Endothelial cell of umbilical vein (primary cell): ENCODE data around the gene ZC3HAV1. TPM values are rescaled to one million over a fixed set of nuclear protein-coding genes. Genes with fewer than 3 reads are reported as not detected.
A peak's percentile ranks its signal among the peaks of the same experiment; 100 is the strongest.

Source experiments
- BruUV-seq: library from RNA; stranded (reverse); fragments of 400-500 nt; replicated peaks from 2 replicates; lab custom pipeline; 2021; lab: Mats Ljungman, UMichigan
- CTCF ChIA-PET: fragments of 300-600, 350-600 bp; sonication (Branson Sonifier 250); formaldehyde crosslinking; loops from one replicate; lab custom pipeline; 2021; ENCODE audit warnings: antibody characterized with exemption, inconsistent platforms; lab: Charles Lee
- POLR2A ChIA-PET: fragments of 300-600, 350-600 bp; sonication (Branson Sonifier 250); formaldehyde crosslinking; loops from one replicate; lab custom pipeline; 2021; ENCODE audit warnings: antibody characterized with exemption, inconsistent platforms; lab: Charles Lee
- DNase-seq: peaks from one replicate; pipeline ENCODE4 v3.0.0-alpha.2; 2011; ENCODE audit warnings: low read depth, low spot score
- FAIRE-seq: peaks from 2 replicates; lab custom pipeline; 2011; peaks lifted over from hg19 to GRCh38; lab: Jason Lieb, UNC
- H2AFZ ChIP-seq: 2 replicates; pipeline ENCODE4 v1.6.0; 2012; ENCODE audit warnings: low read depth, low read length, control low read depth, inconsistent platforms
- H3K27ac ChIP-seq: 2 replicates; pipeline ENCODE4 v1.5.1; 2011; ENCODE audit warnings: low read depth, mild to moderate bottlenecking, control low read depth, low read length, moderate library complexity; ENCODE audit not compliant: insufficient read depth
- H3K27me3 ChIP-seq, 2 experiments: 2 replicates each; pipeline versions ENCODE4 v1.6.0 to v1.6.1; 2011; ENCODE audit warnings: low read length in 2 of 2, mixed read lengths in 1 of 2; ENCODE audit not compliant: control insufficient read depth in 2 of 2, insufficient read depth in 2 of 2
- H3K36me3 ChIP-seq, 2 experiments: 2 replicates in 1 of 2; 3 replicates in 1 of 2; pipeline ENCODE4 v1.5.1; 2011; ENCODE audit warnings: low read length in 2 of 2, mild to moderate bottlenecking in 1 of 2, moderate library complexity in 1 of 2; ENCODE audit not compliant: control insufficient read depth in 2 of 2, insufficient read depth in 2 of 2; ENCODE audit errors: extremely low read depth in 1 of 2
- H3K4me1 ChIP-seq: 3 replicates; pipeline ENCODE4 v1.5.1; 2011; ENCODE audit warnings: mild to moderate bottlenecking, low read length; ENCODE audit not compliant: control insufficient read depth, insufficient read depth; ENCODE audit errors: extremely low read depth
- H3K4me2 ChIP-seq: 2 replicates; pipeline ENCODE4 v1.6.1; 2011; ENCODE audit warnings: low read length, control low read depth, mixed read lengths; ENCODE audit not compliant: insufficient read depth
- H3K4me3 ChIP-seq, 3 experiments: fragments of 200-600 bp in 1 of 3; sonication (generic), shearing (Covaris generic) in 1 of 3; replicated peaks in 1 of 3; 2 replicates each; pipeline ENCODE4 v1.5.1; 2011 to 2016; ENCODE audit warnings: control low read depth in 3 of 3, low read length in 3 of 3, mild to moderate bottlenecking in 2 of 3, inconsistent platforms in 1 of 3, low read depth in 1 of 3, moderate library complexity in 1 of 3; ENCODE audit not compliant: insufficient read depth in 1 of 3
- H3K79me2 ChIP-seq: 2 replicates; pipeline ENCODE4 v1.6.0; 2012; ENCODE audit warnings: low read length, inconsistent platforms; ENCODE audit not compliant: control insufficient read depth, insufficient read depth
- H3K9ac ChIP-seq: replicated peaks from 2 replicates; pipeline ENCODE3; 2011; ENCODE audit warnings: low read length, control low read depth; ENCODE audit not compliant: insufficient read depth; ENCODE audit errors: extremely low read depth
- H3K9me1 ChIP-seq: replicated peaks from 3 replicates; pipeline ENCODE4 v1.6.0; 2011; ENCODE audit warnings: mild to moderate bottlenecking, low read length; ENCODE audit not compliant: control insufficient read depth, insufficient read depth; ENCODE audit errors: extremely low read depth
- H3K9me3 ChIP-seq: replicated peaks from 2 replicates; pipeline ENCODE4 v1.5.1; 2012; ENCODE audit warnings: low read length, inconsistent platforms; ENCODE audit not compliant: control insufficient read depth, insufficient read depth
- H4K20me1 ChIP-seq: replicated peaks from 2 replicates; pipeline ENCODE3; 2011; ENCODE audit warnings: mild to moderate bottlenecking, low read length; ENCODE audit not compliant: control insufficient read depth, insufficient read depth; ENCODE audit errors: extremely low read depth
- FOS ChIP-seq: IDR thresholded peaks from 2 replicates; pipeline ENCODE4 v1.6.1; 2011; ENCODE audit warnings: mild to moderate bottlenecking, low read length, moderate library complexity, borderline replicate concordance; ENCODE audit not compliant: insufficient read depth
- JUN ChIP-seq: IDR thresholded peaks from 2 replicates; pipeline ENCODE4 v1.6.1; 2011; ENCODE audit warnings: borderline replicate concordance, low read depth; ENCODE audit not compliant: insufficient read length, insufficient read depth
- MAX ChIP-seq: IDR thresholded peaks from 2 replicates; pipeline ENCODE4 v1.6.1; 2011; ENCODE audit not compliant: insufficient read depth, insufficient read length
- MYC ChIP-seq: IDR thresholded peaks from one replicate; pipeline ENCODE4 v1.6.1; 2011; ENCODE audit warnings: mild to moderate bottlenecking, low read depth, low read length
- dilution Hi-C: fragments of 300-500 bp; cut with MboI; formaldehyde crosslinking; loops from one replicate; pipeline ENCODE4 v1.15.0; 2019; ENCODE audit warnings: low sequenced_read_pairs; ENCODE audit not compliant: extremely low pct_ligation_motif_present
- intact Hi-C: fragments of 100-400 bp; cut with micrococcal nuclease; formaldehyde crosslinking; loops from one replicate; pipeline ENCODE4 v1.10.0; 2022
- polyA plus RNA-seq, 4 experiments: library from polyadenylated mRNA; depleted of rRNA in 3 of 4; stranded (reverse) in 3 of 4; unstranded in 1 of 4; fragments of >200 nt; gene quantifications; 2 replicates each; pipeline versions ENCODE4 v1.2.1 to v1.2.3, GENCODE V29; 2011 to 2012; ENCODE audit warnings: missing spikeins in 1 of 4
- total RNA-seq: library from RNA; stranded (reverse); gene quantifications from 2 replicates; pipeline ENCODE4 v1.2.3, GENCODE V29; 2021

The ZC3HAV1 gene
- total and polyA plus RNA-seq, 2 donors (not counting 3 experiments of a cell fraction or from before 2014, with no cell fraction given), result 17.1 to 37.7 TPM

- no peak overlapping the region for H2AFZ ChIP-seq
- H3K4me1 ChIP-seq, result peaks cover 23% of the 10 kb centered on the region
- ChIA-PET POLR2A (no interaction called here), CTCF (interaction anchor here (1.3 to 2.6 kb wide), 4 partner anchors 12 to 174 kb away, joined by 3 to 24 read pairs (median 8); no protein-coding TSS in a partner anchor)
- DNase-seq (peak; percentile 24), FAIRE-seq (no peak)
- dilution Hi-C loops, result no loop called here
- intact Hi-C loops, result loop anchor here (1.0 kb wide), 1 partner anchor 14 kb away; no protein-coding TSS in a partner anchor
- H3K36me3 ChIP-seq, result peaks cover 8 to 9% of the 10 kb centered on the region in 2 experiments
- no TSS peak for BruUV-seq
- H3K9me1 ChIP-seq, result no peaks in the 10 kb centered on the region
- no peaks in the 10 kb centered on the region for H4K20me1 ChIP-seq
- no peaks in the 10 kb centered on the region for H3K27me3 ChIP-seq
- H3K4me3 ChIP-seq, result no peak overlapping the region
- peak overlapping the region; percentile 67 for H3K27ac ChIP-seq
- TF ChIP-seq FOS, result no peak
- no peak for TF ChIP-seq MAX
- H3K9me3 ChIP-seq, result no peaks in the 10 kb centered on the region
- H3K4me2 ChIP-seq, result no peak overlapping the region
- H3K9ac ChIP-seq, result no peak overlapping the region
- H3K79me2 ChIP-seq, result no peaks in the 10 kb centered on the region
Measured at GRCh38 chr7:139060695-139061237, 48.8 kb downstream of the ZC3HAV1 start.

DNA sequence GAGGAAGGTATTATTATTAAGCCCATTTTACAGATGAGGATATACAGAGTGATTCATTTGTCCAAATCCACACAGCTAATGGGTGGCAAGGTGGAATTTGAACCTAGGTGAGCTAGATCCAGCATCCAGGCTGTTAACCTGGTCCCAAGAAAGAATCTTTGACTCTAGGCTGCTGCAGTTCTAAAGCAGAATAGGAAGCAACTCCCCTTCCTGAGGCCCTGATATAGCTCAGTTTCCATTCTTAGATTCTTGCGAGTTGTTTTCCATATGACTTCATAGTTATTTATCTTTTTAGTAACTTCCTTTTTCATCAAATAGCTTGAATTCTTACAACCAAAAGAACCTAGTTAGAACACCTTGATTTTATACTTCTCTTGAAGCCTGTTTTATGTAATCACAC is 49.6 kb downstream of the ZC3HAV1 start:
- no TSS peak for BruUV-seq
- CTCF ChIA-PET, result interaction anchor here (1.3 to 2.6 kb wide), 6 partner anchors 9 to 174 kb away, joined by 3 to 24 read pairs (median 8); no protein-coding TSS in a partner anchor
- FAIRE-seq (peak; percentile 97), DNase-seq (peak; percentile 77)
- H3K27ac ChIP-seq, result peak overlapping the region; percentile 67
- H3K36me3 ChIP-seq, result peaks cover 7 to 9% of the 10 kb centered on the region in 2 experiments
- intact Hi-C loops, result loop anchor here (1.0 to 2.0 kb wide), 2 partner anchors 14 to 25 kb away; no protein-coding TSS in a partner anchor
- H3K79me2 ChIP-seq, result no peaks in the 10 kb centered on the region
- peak overlapping the region in 1 of 3 experiments; percentile 26 for H3K4me3 ChIP-seq
- H3K4me2 ChIP-seq, result peak overlapping the region; percentile 74
- H3K9me3 ChIP-seq, result no peaks in the 10 kb centered on the region
- peaks cover 23% of the 10 kb centered on the region for H3K4me1 ChIP-seq
- no peak overlapping the region for H2AFZ ChIP-seq
- H3K9ac ChIP-seq, result peak overlapping the region; percentile 48
- POLR2A ChIA-PET, result interaction anchor here (1.2 kb wide), 1 partner anchor 33 kb away, joined by 3 read pairs; no protein-coding TSS in a partner anchor
- no peaks in the 10 kb centered on the region for H3K9me1 ChIP-seq
- TF ChIP-seq MYC (no peak), JUN (peak; percentile 69)
- H3K27me3 ChIP-seq, result no peaks in the 10 kb centered on the region
- dilution Hi-C loops, result no loop called here
- H4K20me1 ChIP-seq, result no peaks in the 10 kb centered on the region
